ENCODE measurements around the gene DLGAP4. TPM values are rescaled to one million over a fixed set of nuclear protein-coding genes. Genes with fewer than 3 reads are reported as not detected.

The DLGAP4 gene
- total and polyA plus RNA-seq, 2 donors = 7.7 to 28.2 TPM

DNA sequence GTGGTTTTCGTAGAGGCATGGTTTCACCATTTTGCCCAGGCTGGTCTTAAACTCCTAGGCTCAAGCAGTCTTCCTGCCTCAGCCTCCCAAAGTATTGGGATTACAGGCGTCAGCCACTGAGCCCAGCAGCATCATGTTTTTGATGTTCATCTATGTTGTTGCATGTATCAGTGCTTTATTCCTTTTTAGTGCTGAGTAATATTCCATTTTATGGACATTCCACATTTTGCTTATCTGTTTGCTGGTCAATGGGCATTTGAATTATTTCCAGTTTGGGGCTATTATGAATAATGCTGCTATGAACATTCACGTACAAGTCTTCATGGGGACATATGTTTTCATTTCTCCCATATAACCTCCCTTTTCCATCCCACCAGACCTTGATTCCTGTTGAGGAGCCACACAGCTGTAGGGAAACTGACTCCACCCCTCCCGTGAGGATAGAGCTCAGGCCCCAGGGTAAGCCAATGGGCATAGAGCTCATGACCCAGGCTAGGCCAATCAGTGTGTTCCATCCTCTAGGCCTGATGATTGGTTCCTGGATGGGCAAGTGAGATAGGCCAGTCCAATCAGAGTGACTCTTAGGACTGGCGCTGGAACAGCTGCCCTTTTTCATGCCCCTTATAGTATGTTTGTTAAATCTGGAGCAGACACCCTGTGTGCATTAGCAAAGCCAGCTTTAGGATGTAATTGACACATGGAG, 49.5 kb downstream of the DLGAP4 start:
- no peak overlapping the region for H3K27ac ChIP-seq (ENCODE audit: low read depth in 1 of 2, low read length in 1 of 2)
- no peaks in the 10 kb centered on the region for H3K9me3 ChIP-seq (ENCODE audit: control insufficient read depth in 2 of 2, insufficient read depth in 1 of 2, low read length in 1 of 2)
- no peaks in the 10 kb centered on the region for H3K36me3 ChIP-seq (ENCODE audit: control insufficient read depth in 2 of 2, insufficient read depth in 2 of 2, low read length in 1 of 2)
- no peak for DNase-seq (ENCODE audit: low read depth in 6 of 9, low spot score in 9 of 9)
- WGBS = 96% methylated on average over 5 of the region's 5 CpGs
- no peaks in the 10 kb centered on the region for H3K4me1 ChIP-seq (ENCODE audit: control insufficient read depth in 2 of 2, insufficient read depth in 2 of 2, low read length in 2 of 2)
- H3K4me3 ChIP-seq (ENCODE audit: low read length in 2 of 2) = no peak overlapping the region
- H3K27me3 ChIP-seq (ENCODE audit: control insufficient read depth in 2 of 2, insufficient read depth in 1 of 2, low read length in 1 of 2) = peaks cover 0 to 9% of the 10 kb centered on the region in 2 donors

- no peak overlapping the region for H3K4me3 ChIP-seq (ENCODE audit: low read length in 2 of 2)
- H3K27ac ChIP-seq (ENCODE audit: low read depth in 1 of 2, low read length in 1 of 2) = no peak overlapping the region
- H3K4me1 ChIP-seq (ENCODE audit: control insufficient read depth in 2 of 2, insufficient read depth in 2 of 2, low read length in 2 of 2) = no peaks in the 10 kb centered on the region
- no peaks in the 10 kb centered on the region for H3K9me3 ChIP-seq (ENCODE audit: control insufficient read depth in 2 of 2, insufficient read depth in 1 of 2, low read length in 1 of 2)
- DNase-seq (ENCODE audit: low read depth in 6 of 9, low spot score in 9 of 9) = no peak
- WGBS = 93% methylated on average over 11 of the region's 11 CpGs
- H3K36me3 ChIP-seq (ENCODE audit: control insufficient read depth in 2 of 2, insufficient read depth in 2 of 2, low read length in 1 of 2) = no peaks in the 10 kb centered on the region
- H3K27me3 ChIP-seq (ENCODE audit: control insufficient read depth in 2 of 2, insufficient read depth in 1 of 2, low read length in 1 of 2) = peaks cover 0 to 3% of the 10 kb centered on the region in 2 donors
These were observed 53.7 kb downstream of the DLGAP4 start for GRCh38 chr20:36359668-36360406.

GRCh38 chr20:36360429-36360828, 54.3 kb downstream of the DLGAP4 start:
- H3K27me3 ChIP-seq (ENCODE audit: control insufficient read depth in 2 of 2, insufficient read depth in 1 of 2, low read length in 1 of 2) = peaks cover 0 to 3% of the 10 kb centered on the region in 2 donors

GRCh38 chr20:36361406-36361805, 55.3 kb downstream of the DLGAP4 start:
- H3K36me3 ChIP-seq (ENCODE audit: control insufficient read depth in 2 of 2, insufficient read depth in 2 of 2, low read length in 1 of 2) = no peaks in the 10 kb centered on the region
- H3K27ac ChIP-seq (ENCODE audit: low read depth in 1 of 2, low read length in 1 of 2) = no peak overlapping the region
- no peak for DNase-seq (ENCODE audit: low read depth in 6 of 9, low spot score in 9 of 9)
- no peaks in the 10 kb centered on the region for H3K4me1 ChIP-seq (ENCODE audit: control insufficient read depth in 2 of 2, insufficient read depth in 2 of 2, low read length in 2 of 2)
- no peaks in the 10 kb centered on the region for H3K9me3 ChIP-seq (ENCODE audit: control insufficient read depth in 2 of 2, insufficient read depth in 1 of 2, low read length in 1 of 2)
- WGBS = 81% methylated on average over 9 of the region's 9 CpGs
- H3K27me3 ChIP-seq (ENCODE audit: control insufficient read depth in 2 of 2, insufficient read depth in 1 of 2, low read length in 1 of 2) = peaks cover 0 to 3% of the 10 kb centered on the region in 2 donors
- H3K4me3 ChIP-seq (ENCODE audit: low read length in 2 of 2) = no peak overlapping the region

More at GRCh38 chr20:36360429-36360828, 54.3 kb downstream of the DLGAP4 start:
- 81% methylated on average over 10 of the region's 10 CpGs for WGBS
- H3K4me3 ChIP-seq (ENCODE audit: low read length in 2 of 2) = no peak overlapping the region
- no peaks in the 10 kb centered on the region for H3K4me1 ChIP-seq (ENCODE audit: control insufficient read depth in 2 of 2, insufficient read depth in 2 of 2, low read length in 2 of 2)
- H3K9me3 ChIP-seq (ENCODE audit: control insufficient read depth in 2 of 2, insufficient read depth in 1 of 2, low read length in 1 of 2) = no peaks in the 10 kb centered on the region
- no peak overlapping the region for H3K27ac ChIP-seq (ENCODE audit: low read depth in 1 of 2, low read length in 1 of 2)
- no peak for DNase-seq (ENCODE audit: low read depth in 6 of 9, low spot score in 9 of 9)
- H3K36me3 ChIP-seq (ENCODE audit: control insufficient read depth in 2 of 2, insufficient read depth in 2 of 2, low read length in 1 of 2) = no peaks in the 10 kb centered on the region

DNA sequence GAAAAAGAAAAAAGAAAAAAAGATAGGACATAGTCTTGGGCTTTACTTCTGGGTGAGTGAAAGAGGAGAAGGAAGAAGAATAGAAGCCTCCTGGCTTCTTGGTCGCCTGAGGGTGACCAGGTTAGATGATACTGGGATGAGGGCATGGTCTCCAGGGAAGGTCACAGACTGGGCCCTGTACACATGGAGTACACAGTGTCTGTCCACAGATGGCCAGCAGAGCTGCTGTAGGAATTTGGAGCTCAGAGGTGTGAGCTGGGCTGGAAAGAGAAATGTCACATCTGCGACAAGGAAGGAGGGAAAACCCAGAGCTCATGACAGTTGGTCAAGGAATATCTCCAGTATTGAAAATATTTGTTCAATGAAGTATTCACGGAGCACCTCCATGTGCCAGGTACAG, 56.1 kb downstream of the DLGAP4 start:
- Histone ChIP-seq H3K27me3 (ENCODE audit: control insufficient read depth in 2 of 2, insufficient read depth in 1 of 2, low read length in 1 of 2) (peaks cover 0 to 3% of the 10 kb centered on the region in 2 donors), H3K9me3 (ENCODE audit: control insufficient read depth in 2 of 2, insufficient read depth in 1 of 2, low read length in 1 of 2) (no peaks in the 10 kb centered on the region), H3K4me3 (ENCODE audit: low read length in 2 of 2) (no peak overlapping the region), H3K4me1 (ENCODE audit: control insufficient read depth in 2 of 2, insufficient read depth in 2 of 2, low read length in 2 of 2) (no peaks in the 10 kb centered on the region), H3K36me3 (ENCODE audit: control insufficient read depth in 2 of 2, insufficient read depth in 2 of 2, low read length in 1 of 2) (no peaks in the 10 kb centered on the region), H3K27ac (ENCODE audit: low read depth in 1 of 2, low read length in 1 of 2) (no peak overlapping the region)
- DNase-seq (ENCODE audit: low read depth in 6 of 9, low spot score in 9 of 9) = no peak
- WGBS = 86% methylated on average over 3 of the region's 3 CpGs

DNA sequence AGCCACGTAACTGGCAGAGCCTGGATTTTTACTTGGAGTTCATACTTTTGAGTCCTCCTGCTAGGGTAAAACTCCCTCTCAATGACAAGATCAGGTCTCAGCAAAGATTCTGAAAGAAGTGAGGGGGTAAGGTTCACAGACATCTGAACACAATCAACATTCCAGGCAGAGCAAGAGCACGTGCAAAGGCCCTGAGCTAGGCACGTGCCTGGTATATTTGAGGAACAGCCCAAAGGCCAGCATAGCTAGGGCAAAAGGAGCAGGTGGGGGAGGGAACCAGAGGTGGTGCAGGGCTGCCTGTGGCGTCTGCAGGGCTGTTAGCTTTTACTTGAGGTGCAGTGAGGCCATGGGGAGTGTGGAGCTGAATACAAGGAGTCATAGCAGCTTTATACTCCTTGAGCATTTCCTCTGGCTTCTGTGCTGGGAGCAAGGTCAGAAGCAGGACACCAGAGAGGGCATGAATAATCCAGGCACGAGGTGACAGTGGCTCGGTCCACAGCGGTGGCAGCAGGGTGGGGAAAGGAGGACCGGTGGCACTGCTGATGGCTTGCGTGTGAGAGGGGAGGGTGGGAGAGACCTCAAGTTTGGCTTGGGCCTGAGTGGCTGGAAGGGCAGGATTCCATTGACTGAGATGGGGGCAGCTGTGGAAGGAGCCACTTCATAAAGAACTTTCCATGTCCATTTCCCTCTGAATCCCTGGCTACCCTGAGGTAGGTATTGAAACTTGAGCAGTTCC, 57.0 kb downstream of the DLGAP4 start:
- DNase-seq (ENCODE audit: low read depth in 6 of 9, low spot score in 9 of 9) = no peak
- Histone ChIP-seq H3K36me3 (ENCODE audit: control insufficient read depth in 2 of 2, insufficient read depth in 2 of 2, low read length in 1 of 2) (no peaks in the 10 kb centered on the region), H3K27me3 (ENCODE audit: control insufficient read depth in 2 of 2, insufficient read depth in 1 of 2, low read length in 1 of 2) (peaks cover 0 to 5% of the 10 kb centered on the region in 2 donors), H3K4me1 (ENCODE audit: control insufficient read depth in 2 of 2, insufficient read depth in 2 of 2, low read length in 2 of 2) (no peaks in the 10 kb centered on the region), H3K4me3 (ENCODE audit: low read length in 2 of 2) (no peak overlapping the region), H3K27ac (ENCODE audit: low read depth in 1 of 2, low read length in 1 of 2) (no peak overlapping the region), H3K9me3 (ENCODE audit: control insufficient read depth in 2 of 2, insufficient read depth in 1 of 2, low read length in 1 of 2) (no peaks in the 10 kb centered on the region)
- WGBS = 86% methylated on average over 9 of the region's 9 CpGs

DNA sequence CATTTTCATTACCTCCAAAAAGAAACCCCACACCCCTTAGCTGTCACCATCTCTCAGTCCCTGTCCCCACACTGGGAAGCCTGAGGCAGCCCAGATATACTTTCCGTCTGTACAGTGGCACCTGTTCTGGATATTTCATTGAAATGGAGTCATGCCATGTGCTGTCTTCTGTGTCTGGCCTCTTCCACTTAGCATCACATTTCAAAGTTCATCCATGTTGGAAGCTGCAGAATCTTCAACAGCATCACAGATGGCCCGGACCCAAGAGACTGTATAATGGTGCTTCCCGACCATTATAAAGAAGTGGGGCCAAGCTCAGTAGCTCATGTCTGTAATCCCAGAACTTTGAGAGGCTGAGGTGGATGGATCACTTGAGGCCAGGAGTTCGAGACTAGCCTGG, 58.4 kb downstream of the DLGAP4 start:
- H3K4me3 ChIP-seq (ENCODE audit: low read length in 2 of 2) = no peak overlapping the region
- no peaks in the 10 kb centered on the region for H3K4me1 ChIP-seq (ENCODE audit: control insufficient read depth in 2 of 2, insufficient read depth in 2 of 2, low read length in 2 of 2)
- no peaks in the 10 kb centered on the region for H3K36me3 ChIP-seq (ENCODE audit: control insufficient read depth in 2 of 2, insufficient read depth in 2 of 2, low read length in 1 of 2)
- H3K27me3 ChIP-seq (ENCODE audit: control insufficient read depth in 2 of 2, insufficient read depth in 1 of 2, low read length in 1 of 2) = peaks cover 0 to 8% of the 10 kb centered on the region in 2 donors
- DNase-seq (ENCODE audit: low read depth in 6 of 9, low spot score in 9 of 9) = no peak
- H3K27ac ChIP-seq (ENCODE audit: low read depth in 1 of 2, low read length in 1 of 2) = no peak overlapping the region
- WGBS = 92% methylated on average over 4 of the region's 4 CpGs
- no peaks in the 10 kb centered on the region for H3K9me3 ChIP-seq (ENCODE audit: control insufficient read depth in 2 of 2, insufficient read depth in 1 of 2, low read length in 1 of 2)

DNA sequence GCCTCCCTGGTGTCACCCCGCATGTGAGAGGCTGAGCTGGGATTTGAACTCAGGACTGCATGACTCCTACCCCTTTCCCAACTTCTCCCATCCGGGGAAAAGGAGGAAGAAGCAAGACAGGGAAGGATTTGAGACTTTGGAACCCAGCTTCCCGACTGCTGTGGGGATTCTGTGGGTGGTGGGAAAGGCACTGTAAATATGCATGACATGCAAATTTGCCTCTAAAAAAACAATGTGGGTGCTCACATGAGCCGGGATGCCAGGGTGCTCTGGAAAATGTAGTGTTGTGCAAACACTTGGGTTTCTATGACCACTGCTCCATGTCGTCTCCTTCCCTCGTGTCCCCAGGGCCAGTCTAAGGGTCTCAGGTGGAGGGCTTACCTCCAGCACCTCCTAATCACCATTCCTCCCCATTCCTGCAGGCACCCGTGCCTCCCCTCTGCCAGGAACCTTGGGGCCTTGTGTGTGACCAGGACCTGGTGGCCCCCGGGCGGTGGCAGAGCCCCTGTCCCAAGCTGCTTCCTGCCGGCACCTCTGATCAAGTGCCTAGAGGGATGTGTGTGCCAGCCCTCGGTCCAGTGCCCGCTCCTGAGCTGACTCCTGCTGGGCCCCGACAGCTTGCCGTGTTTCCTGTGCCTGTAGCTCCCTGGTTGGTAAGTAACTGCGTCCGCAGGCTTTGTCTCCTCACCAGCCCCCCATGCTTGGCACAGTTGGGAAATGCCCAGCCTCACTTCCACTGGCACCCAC, 60.7 kb downstream of the DLGAP4 start:
- WGBS = 88% methylated on average over 16 of the region's 16 CpGs
- DNase-seq (ENCODE audit: low read depth in 6 of 9, low spot score in 9 of 9) = no peak

More for the DNA sequence above, 60.7 kb downstream of the DLGAP4 start:
- no peaks in the 10 kb centered on the region for H3K36me3 ChIP-seq (ENCODE audit: control insufficient read depth in 2 of 2, insufficient read depth in 2 of 2, low read length in 1 of 2)
- no peaks in the 10 kb centered on the region for H3K9me3 ChIP-seq (ENCODE audit: control insufficient read depth in 2 of 2, insufficient read depth in 1 of 2, low read length in 1 of 2)
- no peaks in the 10 kb centered on the region for H3K4me1 ChIP-seq (ENCODE audit: control insufficient read depth in 2 of 2, insufficient read depth in 2 of 2, low read length in 2 of 2)
- peaks cover 0 to 8% of the 10 kb centered on the region in 2 donors for H3K27me3 ChIP-seq (ENCODE audit: control insufficient read depth in 2 of 2, insufficient read depth in 1 of 2, low read length in 1 of 2)
- H3K4me3 ChIP-seq (ENCODE audit: low read length in 2 of 2) = no peak overlapping the region
- H3K27ac ChIP-seq (ENCODE audit: low read depth in 1 of 2, low read length in 1 of 2) = no peak overlapping the region

All from thymus (tissue), 11 donors.